Type B pancreatic cell (in vitro differentiated cells): ENCODE data around the gene ZBTB3. TPM values are rescaled to one million over a fixed set of nuclear protein-coding genes. Genes with fewer than 3 reads are reported as not detected.
"Not testable (repeated sequence)": the region's sequence is repeated elsewhere in the genome, so short reads cannot be mapped to it uniquely, and the experiment has no call there.

Source experiments
- DNase-seq: peaks from one replicate; pipeline ENCODE4 v3.0.0; 2021; ENCODE audit warnings: mixed read lengths; ENCODE audit not compliant: unreplicated experiment; ENCODE audit errors: extremely low spot score
- H3K27ac Mint-ChIP-seq: 2 replicates; pipeline ENCODE4 v1.8.0; 2021; ENCODE audit warnings: mild to moderate bottlenecking, mixed read lengths
- H3K27me3 Mint-ChIP-seq: 2 replicates; pipeline ENCODE4 v1.8.0; 2021; ENCODE audit warnings: mixed read lengths
- H3K36me3 Mint-ChIP-seq: 2 replicates; pipeline ENCODE4 v1.8.0; 2021; ENCODE audit warnings: mixed read lengths
- H3K4me1 Mint-ChIP-seq: one replicate; pipeline ENCODE4 v1.8.0; 2021; ENCODE audit warnings: mixed read lengths; ENCODE audit not compliant: unreplicated experiment
- H3K4me3 Mint-ChIP-seq: 2 replicates; pipeline ENCODE4 v1.8.0; 2021; ENCODE audit warnings: mild to moderate bottlenecking, mixed read lengths
- H3K9me3 Mint-ChIP-seq: 2 replicates; pipeline ENCODE4 v1.8.0; 2021; ENCODE audit warnings: mixed read lengths
- CTCF ChIP-seq: fragments of 200-600 bp; sonication (generic); conservative IDR thresholded peaks from 2 replicates; pipeline ENCODE4 v1.5.0; 2021; ENCODE audit warnings: antibody characterized with exemption, mild to moderate bottlenecking
- total RNA-seq: library from RNA; stranded (reverse); gene quantifications from 2 replicates; pipeline ENCODE4 v1.2.1, GENCODE V29; 2021; ENCODE audit warnings: low replicate concordance

Gene ZBTB3
- total RNA-seq, 1 donor from 2014 or later = 10.1 TPM

- peak within 1 kb of the TSS; percentile 95 for H3K4me3 Mint-ChIP-seq
- H3K27me3 Mint-ChIP-seq = no peaks in the 10 kb centered on the region
- H3K4me1 Mint-ChIP-seq = peaks cover 33% of the 10 kb centered on the region
- H3K27ac Mint-ChIP-seq = peak within 1 kb of the TSS; percentile 96
- H3K36me3 Mint-ChIP-seq = peaks cover 12% of the 10 kb centered on the region
- no peak for TF ChIP-seq CTCF
- no peaks in the 10 kb centered on the region for H3K9me3 Mint-ChIP-seq
- DNase-seq = peak; percentile 86
These were observed 46.6 kb downstream of the ZBTB3 start, which contains the start of the genes BSCL2 and GNG3 for GRCh38 chr11:62707277-62707861. TSS of gene BSCL2 (minus strand) at chr11:62707424. CDS start at chr11:62707195, 229 bp downstream. TSS of gene GNG3 (plus strand) at chr11:62707676. CDS start at chr11:62708296, 620 bp downstream.

DNA sequence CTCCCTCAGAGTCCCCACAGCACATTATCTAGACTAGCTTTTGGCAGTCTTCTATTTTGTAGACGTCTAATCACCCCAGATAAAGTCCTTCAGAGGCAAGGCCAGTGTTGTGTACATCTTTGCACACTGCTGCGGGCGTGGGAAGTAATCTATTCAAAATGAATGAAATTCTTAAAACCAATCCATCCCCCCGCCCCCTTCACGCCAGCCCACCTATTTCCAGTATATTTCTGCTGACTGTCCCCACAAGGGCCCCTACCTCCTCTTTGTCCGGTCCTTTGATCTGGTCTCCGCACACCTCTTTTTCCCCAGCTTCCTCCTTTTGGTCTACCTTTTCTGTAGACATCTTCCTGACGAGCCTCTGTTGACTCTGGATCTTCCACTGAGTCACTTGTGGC, 47.1 kb downstream of the ZBTB3 start:
- peaks cover 33% of the 10 kb centered on the region for H3K4me1 Mint-ChIP-seq

GRCh38 chr11:62705880-62706849, 47.8 kb downstream of the ZBTB3 start:
- Mint-ChIP-seq H3K27me3 (no peaks in the 10 kb centered on the region), H3K9me3 (no peaks in the 10 kb centered on the region)
- TF ChIP-seq CTCF = no peak

More for the DNA sequence above, 47.1 kb downstream of the ZBTB3 start:
- Mint-ChIP-seq H3K27me3 (no peaks in the 10 kb centered on the region), H3K4me3 (peak overlapping the region; percentile 95), H3K36me3 (peaks cover 12% of the 10 kb centered on the region), H3K9me3 (no peaks in the 10 kb centered on the region), H3K27ac (peak overlapping the region; percentile 90)
- no peak for DNase-seq
- no peak for TF ChIP-seq CTCF

DNA sequence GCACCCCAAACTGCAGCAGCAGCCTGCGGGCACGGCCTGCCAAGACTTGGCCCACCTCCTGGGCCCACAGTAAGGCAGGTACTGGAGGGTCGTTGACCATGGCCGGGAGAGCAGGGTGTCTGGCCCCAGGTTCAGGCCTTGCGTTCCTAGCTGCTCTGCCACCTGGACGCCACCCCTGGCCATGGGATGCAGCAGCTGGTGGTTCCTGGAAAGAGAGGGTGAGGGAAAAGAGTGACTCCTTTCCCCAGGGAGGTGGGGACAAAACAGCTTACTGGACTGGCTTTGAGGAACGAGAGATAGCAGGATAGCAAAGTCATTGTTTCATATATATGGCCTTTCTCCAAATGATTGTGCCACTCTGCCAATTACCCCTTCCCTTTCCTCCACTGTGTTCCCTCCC, 48.5 kb downstream of the ZBTB3 start:
- peak overlapping the region; percentile 95 for H3K4me3 Mint-ChIP-seq
- no peak for DNase-seq
- peaks cover 12% of the 10 kb centered on the region for H3K36me3 Mint-ChIP-seq
- H3K9me3 Mint-ChIP-seq = no peaks in the 10 kb centered on the region
- peak overlapping the region; percentile 90 for H3K27ac Mint-ChIP-seq
- H3K4me1 Mint-ChIP-seq = peaks cover 33% of the 10 kb centered on the region
- no peaks in the 10 kb centered on the region for H3K27me3 Mint-ChIP-seq
- TF ChIP-seq CTCF = no peak

More at GRCh38 chr11:62705880-62706849, 47.8 kb downstream of the ZBTB3 start:
- DNase-seq = peak; percentile 97
- Mint-ChIP-seq H3K4me1 (peaks cover 33% of the 10 kb centered on the region), H3K36me3 (peaks cover 13% of the 10 kb centered on the region), H3K4me3 (peak overlapping the region; percentile 95), H3K27ac (peak overlapping the region; percentile 90)

DNA sequence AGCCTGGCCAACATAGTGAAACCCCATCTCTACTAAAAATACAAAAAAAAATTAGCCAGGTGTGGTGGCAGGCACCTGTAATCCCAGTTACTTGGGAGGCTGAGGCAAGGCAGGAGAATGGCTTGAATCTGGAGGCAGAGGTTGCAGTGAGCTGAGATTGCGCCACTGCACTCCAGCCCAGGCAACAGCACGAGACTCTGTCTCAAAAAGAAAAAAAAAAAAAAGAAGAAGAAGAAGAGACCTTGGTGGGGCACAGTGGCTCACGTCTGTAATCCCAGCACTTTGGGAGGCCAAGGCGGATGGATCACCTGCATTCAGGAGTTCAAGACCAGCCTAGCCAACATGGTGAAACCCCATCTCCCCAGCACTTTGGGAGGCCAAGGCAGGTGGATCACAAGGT, 50.0 kb downstream of the ZBTB3 start:
- H3K9me3 Mint-ChIP-seq, H3K27ac Mint-ChIP-seq, H3K4me3 Mint-ChIP-seq, DNase-seq, H3K27me3 Mint-ChIP-seq: not testable (repeated sequence)
- peaks cover 23% of the 10 kb centered on the region for H3K4me1 Mint-ChIP-seq
- peaks cover 12% of the 10 kb centered on the region for H3K36me3 Mint-ChIP-seq

- Mint-ChIP-seq H3K4me3 (no peak overlapping the region), H3K27me3 (no peaks in the 10 kb centered on the region), H3K4me1 (peaks cover 12% of the 10 kb centered on the region), H3K27ac (no peak overlapping the region), H3K9me3 (no peaks in the 10 kb centered on the region), H3K36me3 (peaks cover 16% of the 10 kb centered on the region)
- TF ChIP-seq CTCF = no peak
- DNase-seq = no peak
These were observed 51.7 kb downstream of the ZBTB3 start for GRCh38 chr11:62702246-62702645.
